ENCODE data around the gene PRR19. TPM values are rescaled to one million over a fixed set of nuclear protein-coding genes. Genes with fewer than 3 reads are reported as not detected.

The PRR19 gene
- total and polyA plus RNA-seq, 2 donors (not counting 1 experiment from before 2014, with no cell fraction given) = 0.39 to 0.54 TPM

- no peaks in the 10 kb centered on the region for H3K4me1 ChIP-seq (ENCODE audit: control insufficient read depth in 2 of 2, insufficient read depth in 2 of 2, low read length in 2 of 2)
- no peaks in the 10 kb centered on the region for H4K20me1 ChIP-seq (ENCODE audit: control insufficient read depth, insufficient read depth, low read length, poor library complexity, severe bottlenecking)
- intact Hi-C loops (cut with micrococcal nuclease) = no loop called here
- no peak overlapping the region for H3K27ac Mint-ChIP-seq
- H2AFZ ChIP-seq (ENCODE audit: insufficient read depth, low read depth, low read length, poor library complexity, severe bottlenecking) = no peak overlapping the region
- H3K79me2 ChIP-seq (ENCODE audit: control insufficient read depth, insufficient read depth, low read length) = peaks cover 11% of the 10 kb centered on the region
- H3K4me3 ChIP-seq (ENCODE audit: control extremely low read depth in 1 of 5, extremely low read depth in 1 of 5, insufficient read depth in 1 of 5, low read depth in 2 of 5, low read length in 4 of 5) = no peak overlapping the region
- H3K4me1 Mint-ChIP-seq = peaks cover 4% of the 10 kb centered on the region
- DNase-seq (peak; percentile 14), ATAC-seq (ENCODE audit: low read depth) (peak; percentile 43)
- no peaks in the 10 kb centered on the region for H3K27me3 ChIP-seq (replicated peaks in 1 of 4; ENCODE audit: control extremely low read depth in 1 of 4, control insufficient read depth in 3 of 4, insufficient read depth in 4 of 4, low read length in 3 of 4)
- 79% methylated on average over 21 of the region's 21 CpGs for WGBS (ENCODE audit: insufficient coverage)
- no peak overlapping the region for H3K4me3 Mint-ChIP-seq
- peaks cover 0 to 16% of the 10 kb centered on the region in 2 experiments for H3K36me3 ChIP-seq (replicated peaks in 1 of 2; ENCODE audit: control extremely low read depth in 1 of 2, control insufficient read depth in 1 of 2, extremely low read depth in 1 of 2, insufficient read depth in 2 of 2, low read length in 1 of 2)
- no peaks in the 10 kb centered on the region for H3K9me3 Mint-ChIP-seq (ENCODE audit: insufficient read depth)
- H3K27ac ChIP-seq (ENCODE audit: low read length in 2 of 2) = no peak overlapping the region
- no peaks in the 10 kb centered on the region for H3K9me3 ChIP-seq (ENCODE audit: control extremely low read depth in 1 of 3, control insufficient read depth in 2 of 3, insufficient read depth in 1 of 3, low read length in 2 of 3)
- ChIA-PET POLR2A (interaction anchor here (0.5 kb wide), 1 partner anchor 26 kb away, joined by 10 read pairs; no protein-coding TSS in a partner anchor), CTCF (no interaction called here)
- no peak overlapping the region for H3K9ac ChIP-seq (ENCODE audit: low read length)
- TF ChIP-seq CTCF (IDR thresholded peaks at IDR 0.05) = no peak
- TF ChIP-seq EZH2 (IDR thresholded peaks at IDR 0.05; ENCODE audit: borderline replicate concordance, insufficient read depth, low read depth, low read length, poor library complexity, severe bottlenecking) = no peak
- no peaks in the 10 kb centered on the region for H3K27me3 Mint-ChIP-seq
- no peak overlapping the region for H3K4me2 ChIP-seq (replicated peaks; ENCODE audit: low read depth, low read length, poor library complexity, severe bottlenecking)
Observed at GRCh38 chr19:42333975-42334696, 32.2 kb downstream of the PRR19 start.

GRCh38 chr19:42334697-42335373 is 32.9 kb downstream of the PRR19 start:
- Mint-ChIP-seq H3K4me1 (peaks cover 8% of the 10 kb centered on the region), H3K27ac (no peak overlapping the region), H3K4me3 (no peak overlapping the region), H3K27me3 (no peaks in the 10 kb centered on the region), H3K9me3 (ENCODE audit: insufficient read depth) (no peaks in the 10 kb centered on the region)
- Histone ChIP-seq H3K36me3 (replicated peaks in 1 of 2; ENCODE audit: control extremely low read depth in 1 of 2, control insufficient read depth in 1 of 2, extremely low read depth in 1 of 2, insufficient read depth in 2 of 2, low read length in 1 of 2) (peaks cover 0 to 16% of the 10 kb centered on the region in 2 experiments), H2AFZ (ENCODE audit: insufficient read depth, low read depth, low read length, poor library complexity, severe bottlenecking) (no peak overlapping the region), H3K9me3 (ENCODE audit: control extremely low read depth in 1 of 3, control insufficient read depth in 2 of 3, insufficient read depth in 1 of 3, low read length in 2 of 3) (no peaks in the 10 kb centered on the region), H3K27me3 (replicated peaks in 1 of 4; ENCODE audit: control extremely low read depth in 1 of 4, control insufficient read depth in 3 of 4, insufficient read depth in 4 of 4, low read length in 3 of 4) (no peaks in the 10 kb centered on the region), H4K20me1 (ENCODE audit: control insufficient read depth, insufficient read depth, low read length, poor library complexity, severe bottlenecking) (no peaks in the 10 kb centered on the region), H3K27ac (ENCODE audit: low read length in 2 of 2) (no peak overlapping the region), H3K9ac (ENCODE audit: low read length) (no peak overlapping the region), H3K4me3 (ENCODE audit: control extremely low read depth in 1 of 5, extremely low read depth in 1 of 5, insufficient read depth in 1 of 5, low read depth in 2 of 5, low read length in 4 of 5) (no peak overlapping the region), H3K4me2 (replicated peaks; ENCODE audit: low read depth, low read length, poor library complexity, severe bottlenecking) (no peak overlapping the region), H3K79me2 (ENCODE audit: control insufficient read depth, insufficient read depth, low read length) (peaks cover 8% of the 10 kb centered on the region), H3K4me1 (ENCODE audit: control insufficient read depth in 2 of 2, insufficient read depth in 2 of 2, low read length in 2 of 2) (no peaks in the 10 kb centered on the region)
- intact Hi-C loops (cut with micrococcal nuclease) = no loop called here
- POLR2A ChIA-PET = no interaction called here
- no peak for ATAC-seq (ENCODE audit: low read depth)
- TF ChIP-seq EZH2 (IDR thresholded peaks at IDR 0.05; ENCODE audit: borderline replicate concordance, insufficient read depth, low read depth, low read length, poor library complexity, severe bottlenecking) (no peak), CTCF (IDR thresholded peaks at IDR 0.05) (no peak)
- DNase-seq = no peak
- CTCF ChIA-PET = no interaction called here
- 95% methylated on average over 13 of the region's 13 CpGs for WGBS (ENCODE audit: insufficient coverage)

Measured in B cell (primary cell).